ENCODE data around the gene SSH2. TPM values are rescaled to one million over a fixed set of nuclear protein-coding genes. Genes with fewer than 3 reads are reported as not detected.

The SSH2 gene
- polyA plus RNA-seq, 1 of the 3 experiments (the other 2 are of a cell fraction) = 8.8 TPM

DNA sequence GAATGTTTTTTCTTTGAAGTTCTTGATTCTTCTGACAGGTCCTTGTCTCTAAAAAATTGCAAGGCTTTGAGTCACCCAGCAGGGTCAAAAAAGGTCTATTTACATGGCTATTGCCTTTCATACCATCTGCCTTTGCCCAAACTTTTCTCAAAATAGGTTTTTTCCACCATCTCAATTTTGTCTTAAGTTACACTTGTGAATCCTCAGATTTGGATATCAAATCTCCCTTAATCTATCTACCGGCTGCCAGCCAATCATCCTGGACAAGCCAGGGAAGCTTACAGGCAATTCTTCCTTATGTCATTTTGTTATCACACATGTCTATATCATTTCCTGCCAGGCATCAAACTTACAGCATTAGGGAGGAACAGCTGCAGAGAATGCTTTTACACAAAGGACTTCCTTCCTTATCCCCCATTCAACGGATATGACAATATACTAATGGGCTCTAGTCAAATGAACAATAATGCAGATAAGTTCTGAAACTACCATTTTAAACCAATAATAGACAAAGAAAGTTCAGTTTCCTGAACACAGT is 203.2 kb downstream of the SSH2 start:
- peak; percentile 63 for DNase-seq
- ChIA-PET POLR2A (no interaction called here), CTCF (interaction anchor here (0.9 to 1.8 kb wide), 6 partner anchors 8 to 205 kb away, joined by 3 to 5 read pairs (median 4); no protein-coding TSS in a partner anchor)
- Histone ChIP-seq H3K27ac (ENCODE audit: low read depth in 2 of 2, low read length in 1 of 2) (peak overlapping the region; percentile 76 to 100), H3K9me2 (no peaks in the 10 kb centered on the region), H3K4me3 (ENCODE audit: low read depth in 2 of 2, low read length in 1 of 2) (no peak overlapping the region), H3K79me2 (ENCODE audit: insufficient read depth) (peaks cover 17% of the 10 kb centered on the region; the same call in 1 of the 2 replicates), H2AFZ (ENCODE audit: low read depth) (peak overlapping the region; percentile 78; the same call in 1 of the 2 replicates), H3K9ac (peak overlapping the region; percentile 23; the same call in 1 of the 2 replicates), H3F3A (replicated peaks; ENCODE audit: insufficient read depth) (peaks cover 21% of the 10 kb centered on the region), H3K4me1 (ENCODE audit: control insufficient read depth in 1 of 2, insufficient read depth in 2 of 2, low read depth in 1 of 2, low read length in 1 of 2) (peaks cover 34 to 46% of the 10 kb centered on the region in 2 experiments; a peak in 3 of 4 replicates), H3K27me3 (ENCODE audit: insufficient read depth) (no peaks in the 10 kb centered on the region), H3K36me3 (replicated peaks in 1 of 2; ENCODE audit: control insufficient read depth in 1 of 2, insufficient read depth in 2 of 2, low read length in 1 of 2) (peaks cover 0 to 10% of the 10 kb centered on the region in 2 experiments), H3K9me3 (no peaks in the 10 kb centered on the region), H4K20me1 (ENCODE audit: insufficient read depth) (no peaks in the 10 kb centered on the region), H3K4me2 (peak overlapping the region; percentile 56)
- WGBS (ENCODE audit: low lambda C conversion rate) = 5% methylated on average over 2 of the region's 2 CpGs
- TF ChIP-seq YY1 (IDR thresholded peaks at IDR 0.05; ENCODE audit: low read depth) = 0 out of 2 replicates have a peak, but pooled peaks have one; percentile 6
- TF ChIP-seq, protein P1, sequence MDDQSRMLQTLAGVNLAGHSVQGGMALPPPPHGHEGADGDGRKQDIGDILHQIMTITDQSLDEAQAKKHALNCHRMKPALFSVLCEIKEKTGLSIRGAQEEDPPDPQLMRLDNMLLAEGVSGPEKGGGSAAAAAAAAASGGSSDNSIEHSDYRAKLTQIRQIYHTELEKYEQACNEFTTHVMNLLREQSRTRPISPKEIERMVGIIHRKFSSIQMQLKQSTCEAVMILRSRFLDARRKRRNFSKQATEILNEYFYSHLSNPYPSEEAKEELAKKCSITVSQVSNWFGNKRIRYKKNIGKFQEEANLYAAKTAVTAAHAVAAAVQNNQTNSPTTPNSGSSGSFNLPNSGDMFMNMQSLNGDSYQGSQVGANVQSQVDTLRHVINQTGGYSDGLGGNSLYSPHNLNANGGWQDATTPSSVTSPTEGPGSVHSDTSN (IDR thresholded peaks at IDR 0.05) = peak; percentile 73
- TF ChIP-seq ELF1 (IDR thresholded peaks at IDR 0.05) = no peak
- TF ChIP-seq, protein P2, sequence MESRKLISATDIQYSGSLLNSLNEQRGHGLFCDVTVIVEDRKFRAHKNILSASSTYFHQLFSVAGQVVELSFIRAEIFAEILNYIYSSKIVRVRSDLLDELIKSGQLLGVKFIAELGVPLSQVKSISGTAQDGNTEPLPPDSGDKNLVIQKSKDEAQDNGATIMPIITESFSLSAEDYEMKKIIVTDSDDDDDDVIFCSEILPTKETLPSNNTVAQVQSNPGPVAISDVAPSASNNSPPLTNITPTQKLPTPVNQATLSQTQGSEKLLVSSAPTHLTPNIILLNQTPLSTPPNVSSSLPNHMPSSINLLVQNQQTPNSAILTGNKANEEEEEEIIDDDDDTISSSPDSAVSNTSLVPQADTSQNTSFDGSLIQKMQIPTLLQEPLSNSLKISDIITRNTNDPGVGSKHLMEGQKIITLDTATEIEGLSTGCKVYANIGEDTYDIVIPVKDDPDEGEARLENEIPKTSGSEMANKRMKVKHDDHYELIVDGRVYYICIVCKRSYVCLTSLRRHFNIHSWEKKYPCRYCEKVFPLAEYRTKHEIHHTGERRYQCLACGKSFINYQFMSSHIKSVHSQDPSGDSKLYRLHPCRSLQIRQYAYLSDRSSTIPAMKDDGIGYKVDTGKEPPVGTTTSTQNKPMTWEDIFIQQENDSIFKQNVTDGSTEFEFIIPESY (IDR thresholded peaks at IDR 0.05; ENCODE audit: borderline replicate concordance, low read depth) = no peak
- peak; percentile 80 for TF ChIP-seq GATA2 (CRISPR knock-in tag; IDR thresholded peaks at IDR 0.05)
- TF ChIP-seq TAF1 (IDR thresholded peaks at IDR 0.05; ENCODE audit: borderline replicate concordance, low read depth, low read length) = no peak
- TF ChIP-seq, protein P3, sequence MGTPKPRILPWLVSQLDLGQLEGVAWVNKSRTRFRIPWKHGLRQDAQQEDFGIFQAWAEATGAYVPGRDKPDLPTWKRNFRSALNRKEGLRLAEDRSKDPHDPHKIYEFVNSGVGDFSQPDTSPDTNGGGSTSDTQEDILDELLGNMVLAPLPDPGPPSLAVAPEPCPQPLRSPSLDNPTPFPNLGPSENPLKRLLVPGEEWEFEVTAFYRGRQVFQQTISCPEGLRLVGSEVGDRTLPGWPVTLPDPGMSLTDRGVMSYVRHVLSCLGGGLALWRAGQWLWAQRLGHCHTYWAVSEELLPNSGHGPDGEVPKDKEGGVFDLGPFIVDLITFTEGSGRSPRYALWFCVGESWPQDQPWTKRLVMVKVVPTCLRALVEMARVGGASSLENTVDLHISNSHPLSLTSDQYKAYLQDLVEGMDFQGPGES (IDR thresholded peaks at IDR 0.05; ENCODE audit: low read depth, low read length) = no peak
- TF ChIP-seq RAD21 (IDR thresholded peaks at IDR 0.05; ENCODE audit: low read length) = 0 out of 2 replicates have a peak, but pooled peaks have one; percentile 5
- TF ChIP-seq, protein P4, sequence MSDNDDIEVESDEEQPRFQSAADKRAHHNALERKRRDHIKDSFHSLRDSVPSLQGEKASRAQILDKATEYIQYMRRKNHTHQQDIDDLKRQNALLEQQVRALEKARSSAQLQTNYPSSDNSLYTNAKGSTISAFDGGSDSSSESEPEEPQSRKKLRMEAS (IDR thresholded peaks at IDR 0.05; ENCODE audit: low read depth) = no peak
- peak; percentile 53; the same call in 1 of the 2 replicates for TF ChIP-seq POLR2AphosphoS5 (IDR thresholded peaks at IDR 0.05; ENCODE audit: low read depth, low read length)
- TF ChIP-seq RXRA (IDR thresholded peaks at IDR 0.05; ENCODE audit: borderline replicate concordance, low read depth) = peak; percentile 54; the same call in 1 of the 2 replicates
- peak; percentile 43; the same call in 1 of the 2 replicates for TF ChIP-seq NFIC (IDR thresholded peaks at IDR 0.05; ENCODE audit: borderline replicate concordance)
- TF ChIP-seq TCF12 (IDR thresholded peaks at IDR 0.05) = peak; percentile 81
- peak; percentile 44 for TF ChIP-seq GABPA (IDR thresholded peaks at IDR 0.05; ENCODE audit: low read depth)
- no peak for TF ChIP-seq NRF1 (IDR thresholded peaks at IDR 0.05; ENCODE audit: low read depth, low read length)
- peak; percentile 50 for TF ChIP-seq JUND (IDR thresholded peaks at IDR 0.05)
- no peak for TF ChIP-seq SIN3A (IDR thresholded peaks at IDR 0.05; ENCODE audit: borderline replicate concordance, low read depth, low read length)
- TF ChIP-seq MXI1 (IDR thresholded peaks at IDR 0.05; ENCODE audit: low read depth, low read length) = peak; percentile 61; the same call in 1 of the 2 replicates
- TF ChIP-seq CHD2 (IDR thresholded peaks at IDR 0.05; ENCODE audit: low read length, partially characterized antibody) = peak; percentile 45
- TF ChIP-seq, protein P5, sequence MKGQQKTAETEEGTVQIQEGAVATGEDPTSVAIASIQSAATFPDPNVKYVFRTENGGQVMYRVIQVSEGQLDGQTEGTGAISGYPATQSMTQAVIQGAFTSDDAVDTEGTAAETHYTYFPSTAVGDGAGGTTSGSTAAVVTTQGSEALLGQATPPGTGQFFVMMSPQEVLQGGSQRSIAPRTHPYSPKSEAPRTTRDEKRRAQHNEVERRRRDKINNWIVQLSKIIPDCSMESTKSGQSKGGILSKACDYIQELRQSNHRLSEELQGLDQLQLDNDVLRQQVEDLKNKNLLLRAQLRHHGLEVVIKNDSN (IDR thresholded peaks at IDR 0.05; ENCODE audit: borderline replicate concordance, low read depth) = no peak
- TF ChIP-seq TEAD4 (IDR thresholded peaks at IDR 0.05; ENCODE audit: borderline replicate concordance, insufficient read depth) = peak; percentile 68; the same call in 1 of the 2 replicates
- TF ChIP-seq FOSL2 (IDR thresholded peaks at IDR 0.05; ENCODE audit: borderline replicate concordance, low read depth) = peak; percentile 40; the same call in 1 of the 2 replicates
- no peak for TF ChIP-seq RFX5 (IDR thresholded peaks at IDR 0.05; ENCODE audit: low read length)
- TF ChIP-seq FOXJ3 (CRISPR knock-in tag; IDR thresholded peaks at IDR 0.05) = peak; percentile 79; the same call in 1 of the 2 replicates
- TF ChIP-seq EP300 (IDR thresholded peaks at IDR 0.05; ENCODE audit: borderline replicate concordance in 1 of 2, low read depth in 1 of 2, low read length in 1 of 2) = peak; percentile 59 to 97; a peak in 3 of 4 replicates
- no peak for TF ChIP-seq MEF2A (IDR thresholded peaks at IDR 0.05; ENCODE audit: borderline replicate concordance, low read depth)
- TF ChIP-seq, protein P6, sequence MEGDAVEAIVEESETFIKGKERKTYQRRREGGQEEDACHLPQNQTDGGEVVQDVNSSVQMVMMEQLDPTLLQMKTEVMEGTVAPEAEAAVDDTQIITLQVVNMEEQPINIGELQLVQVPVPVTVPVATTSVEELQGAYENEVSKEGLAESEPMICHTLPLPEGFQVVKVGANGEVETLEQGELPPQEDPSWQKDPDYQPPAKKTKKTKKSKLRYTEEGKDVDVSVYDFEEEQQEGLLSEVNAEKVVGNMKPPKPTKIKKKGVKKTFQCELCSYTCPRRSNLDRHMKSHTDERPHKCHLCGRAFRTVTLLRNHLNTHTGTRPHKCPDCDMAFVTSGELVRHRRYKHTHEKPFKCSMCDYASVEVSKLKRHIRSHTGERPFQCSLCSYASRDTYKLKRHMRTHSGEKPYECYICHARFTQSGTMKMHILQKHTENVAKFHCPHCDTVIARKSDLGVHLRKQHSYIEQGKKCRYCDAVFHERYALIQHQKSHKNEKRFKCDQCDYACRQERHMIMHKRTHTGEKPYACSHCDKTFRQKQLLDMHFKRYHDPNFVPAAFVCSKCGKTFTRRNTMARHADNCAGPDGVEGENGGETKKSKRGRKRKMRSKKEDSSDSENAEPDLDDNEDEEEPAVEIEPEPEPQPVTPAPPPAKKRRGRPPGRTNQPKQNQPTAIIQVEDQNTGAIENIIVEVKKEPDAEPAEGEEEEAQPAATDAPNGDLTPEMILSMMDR (IDR thresholded peaks at IDR 0.05) = no peak
- TF ChIP-seq RCOR1 (IDR thresholded peaks at IDR 0.05; ENCODE audit: low read length) = peak; percentile 95

Measured in SK-N-SH (cell line).